ENCODE data around the gene RHOA. TPM values are rescaled to one million over a fixed set of nuclear protein-coding genes. Genes with fewer than 3 reads are reported as not detected.

RHOA gene
- total and polyA plus RNA-seq, 2 of the 13 experiments (the other 11 are each of a cell fraction or from before 2014, with no cell fraction given), result 131 to 177 TPM

DNA sequence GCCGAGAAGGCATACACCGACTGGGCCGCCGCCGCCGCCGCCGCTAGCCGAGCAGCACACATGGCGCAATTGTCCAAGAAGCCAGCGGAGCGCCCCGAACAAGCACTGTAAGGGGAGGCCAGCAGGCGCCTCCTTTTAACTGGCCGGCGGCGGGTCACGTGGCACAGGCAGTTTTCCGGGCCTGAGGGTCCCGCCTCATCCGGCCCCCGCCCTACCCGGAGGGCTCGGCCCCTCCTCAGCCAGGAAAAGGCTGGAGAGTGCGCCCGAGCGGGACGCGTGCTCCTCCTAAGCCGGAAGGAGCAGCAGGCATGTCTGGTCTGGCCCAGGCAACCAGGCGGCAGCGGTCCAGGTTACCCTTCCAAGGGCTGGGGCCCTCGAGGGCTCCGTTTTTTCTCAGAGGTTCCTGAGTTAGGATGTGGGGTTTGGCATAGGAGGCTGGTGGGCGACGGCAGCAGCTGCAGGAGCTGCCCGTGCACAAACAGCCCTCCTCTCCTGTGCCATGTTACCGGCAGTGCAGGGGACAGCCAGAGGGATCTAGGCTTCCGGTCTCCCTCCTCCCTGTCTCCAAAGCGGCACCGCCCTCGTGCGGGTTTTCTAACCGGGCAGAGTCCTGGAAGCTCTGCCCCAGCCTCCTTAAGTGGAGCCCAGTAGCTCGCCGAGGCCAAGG lies 53.4 kb downstream of the RHOA start, which contains the start of gene GPX1 (continued):
- no peak for TF ChIP-seq AHR (CRISPR knock-in tag; IDR thresholded peaks at IDR 0.05)
- peak; percentile 97 for TF ChIP-seq ELF4 (CRISPR knock-in tag; IDR thresholded peaks at IDR 0.05; ENCODE audit: borderline replicate concordance)
- no peak for TF ChIP-seq HOXA9 (CRISPR knock-in tag; IDR thresholded peaks at IDR 0.05; ENCODE audit: borderline replicate concordance)
- TF ChIP-seq HOXD1 (CRISPR knock-in tag; IDR thresholded peaks at IDR 0.05), result peak; percentile 77
- peak; percentile 53 for TF ChIP-seq SRSF1 (optimal IDR thresholded peaks at IDR 0.05; ENCODE audit: low read depth, low read length)
- peak; percentile 80 for TF ChIP-seq HNRNPLL (IDR thresholded peaks at IDR 0.05; ENCODE audit: low read depth, low read length, poor library complexity, severe bottlenecking)
- TF ChIP-seq ZNF709 (CRISPR knock-in tag; IDR thresholded peaks at IDR 0.05), result peak; percentile 82; the same call in 1 of the 2 replicates
- TF ChIP-seq ZNF773 (CRISPR knock-in tag; IDR thresholded peaks at IDR 0.05; ENCODE audit: borderline replicate concordance), result no peak
- TF ChIP-seq SOX6 (IDR thresholded peaks at IDR 0.05), result no peak
- TF ChIP-seq SOX6 (CRISPR knock-in tag; IDR thresholded peaks at IDR 0.05), result peak; percentile 75
- TF ChIP-seq, protein P1, sequence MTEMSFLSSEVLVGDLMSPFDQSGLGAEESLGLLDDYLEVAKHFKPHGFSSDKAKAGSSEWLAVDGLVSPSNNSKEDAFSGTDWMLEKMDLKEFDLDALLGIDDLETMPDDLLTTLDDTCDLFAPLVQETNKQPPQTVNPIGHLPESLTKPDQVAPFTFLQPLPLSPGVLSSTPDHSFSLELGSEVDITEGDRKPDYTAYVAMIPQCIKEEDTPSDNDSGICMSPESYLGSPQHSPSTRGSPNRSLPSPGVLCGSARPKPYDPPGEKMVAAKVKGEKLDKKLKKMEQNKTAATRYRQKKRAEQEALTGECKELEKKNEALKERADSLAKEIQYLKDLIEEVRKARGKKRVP (CRISPR knock-in tag; IDR thresholded peaks at IDR 0.05), result 0 out of 4 replicates have a peak, but pooled peaks of 1 of the 2 experiments have one; percentile 75
- TF ChIP-seq STAT5B (CRISPR knock-in tag; IDR thresholded peaks at IDR 0.05), result no peak; the same call in 1 of the 2 replicates
- peak; percentile 80 for TF ChIP-seq SP2 (CRISPR knock-in tag; IDR thresholded peaks at IDR 0.05)
- no peak for TF ChIP-seq FOXA1 (IDR thresholded peaks at IDR 0.05)
- no peak for TF ChIP-seq FOXA1 (CRISPR knock-in tag; IDR thresholded peaks at IDR 0.05)
- TF ChIP-seq ZNF44 (CRISPR knock-in tag; IDR thresholded peaks at IDR 0.05), result no peak
- no peak; the same call in 1 of the 2 replicates for TF ChIP-seq TEF (CRISPR knock-in tag; IDR thresholded peaks at IDR 0.05)
- peak; percentile 97 for TF ChIP-seq MXD4 (CRISPR knock-in tag; IDR thresholded peaks at IDR 0.05)
- TF ChIP-seq AFF4 (CRISPR knock-in tag; IDR thresholded peaks at IDR 0.05), result 0 out of 2 replicates have a peak, but pooled peaks have one; percentile 68
- TF ChIP-seq NFRKB (IDR thresholded peaks at IDR 0.05), result no peak
- peak; percentile 65 for TF ChIP-seq PHF8 (CRISPR knock-in tag; IDR thresholded peaks at IDR 0.05)
- no peak for TF ChIP-seq ZC3H4 (CRISPR knock-in tag; IDR thresholded peaks at IDR 0.05; ENCODE audit: borderline replicate concordance)
- TF ChIP-seq YEATS4 (CRISPR knock-in tag; IDR thresholded peaks at IDR 0.05; ENCODE audit: borderline replicate concordance), result peak; percentile 92
- TF ChIP-seq ZNF878 (CRISPR knock-in tag; IDR thresholded peaks at IDR 0.05), result no peak
- no peak for TF ChIP-seq NFE2L1 (CRISPR knock-in tag; IDR thresholded peaks at IDR 0.05; ENCODE audit: borderline replicate concordance)
- no peak for TF ChIP-seq ZNF260 (CRISPR knock-in tag; IDR thresholded peaks at IDR 0.05; ENCODE audit: borderline replicate concordance, low read depth)
- peak; percentile 44; the same call in 1 of the 2 replicates for TF ChIP-seq MIER3 (CRISPR knock-in tag; IDR thresholded peaks at IDR 0.05; ENCODE audit: borderline replicate concordance)
